Stimulated activated naive CD8-positive, alpha-beta T cell treated with anti-CD3 and anti-CD28 coated beads, Interleukin-15, Interleukin-2, amounts not matched to agents 100 ng/mL and 50 ng/mL, for 24 hours (primary cell): ENCODE measurements around the gene CUX1.

Source experiments
- H3K27ac Mint-ChIP-seq: one replicate; pipeline ENCODE4 v1.8.0; 2021; ENCODE audit warnings: mild to moderate bottlenecking, mixed read lengths
- H3K27me3 Mint-ChIP-seq: one replicate; pipeline ENCODE4 v1.8.0; 2021; ENCODE audit warnings: mixed read lengths
- H3K36me3 Mint-ChIP-seq: one replicate; pipeline ENCODE4 v1.8.0; 2021; ENCODE audit warnings: low read depth, mixed read lengths
- H3K4me1 Mint-ChIP-seq: one replicate; pipeline ENCODE4 v1.8.0; 2021; ENCODE audit warnings: low read depth, mixed read lengths
- H3K4me3 Mint-ChIP-seq: one replicate; pipeline ENCODE4 v1.8.0; 2021; ENCODE audit warnings: mild to moderate bottlenecking, mixed read lengths
- H3K9me3 Mint-ChIP-seq: one replicate; pipeline ENCODE4 v1.8.0; 2021; ENCODE audit warnings: mixed read lengths

CUX1 gene

DNA sequence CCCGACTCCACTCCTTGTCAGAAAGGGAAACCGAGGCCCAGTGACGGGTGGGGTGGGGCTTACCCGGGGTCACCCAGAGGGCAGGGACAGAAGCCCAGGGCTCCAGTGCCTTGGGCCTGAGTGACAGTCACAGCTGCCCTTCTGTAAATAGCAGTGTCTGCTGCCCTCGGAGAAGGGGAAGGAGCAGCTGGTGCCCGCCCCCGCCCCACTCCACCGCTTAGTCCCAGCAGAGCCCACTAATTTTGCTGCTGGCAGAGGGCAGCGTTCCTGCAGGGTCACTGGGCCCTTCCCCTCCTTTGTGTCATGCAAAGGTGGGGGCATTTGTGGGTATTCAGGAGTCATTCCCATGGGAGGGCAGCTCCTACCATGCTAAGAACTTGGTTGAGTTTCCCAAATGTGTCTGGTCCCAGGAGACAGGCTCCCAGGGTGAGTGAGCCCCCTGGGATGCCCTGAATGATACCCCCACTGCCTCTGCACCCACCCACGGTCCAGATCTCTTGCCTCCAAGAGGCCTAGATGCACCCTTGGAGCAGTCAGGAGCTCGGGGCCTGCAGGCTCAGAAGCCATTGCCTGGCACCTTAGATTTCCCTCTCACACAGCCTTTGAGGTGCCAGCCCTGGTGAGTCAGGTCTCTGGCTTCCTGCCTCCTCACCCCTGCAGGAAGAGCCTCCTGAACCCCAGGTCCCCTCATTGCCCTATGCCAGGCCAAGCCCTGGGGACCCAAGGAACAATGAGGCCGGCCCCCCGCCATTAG is 486.4 kb downstream of the CUX1 start:
- Mint-ChIP-seq H3K4me1 (peaks cover 16% of the 10 kb centered on the region), H3K27me3 (no peaks in the 10 kb centered on the region), H3K27ac (no peak overlapping the region), H3K36me3 (no peaks in the 10 kb centered on the region), H3K4me3 (no peak overlapping the region), H3K9me3 (no peaks in the 10 kb centered on the region)

DNA sequence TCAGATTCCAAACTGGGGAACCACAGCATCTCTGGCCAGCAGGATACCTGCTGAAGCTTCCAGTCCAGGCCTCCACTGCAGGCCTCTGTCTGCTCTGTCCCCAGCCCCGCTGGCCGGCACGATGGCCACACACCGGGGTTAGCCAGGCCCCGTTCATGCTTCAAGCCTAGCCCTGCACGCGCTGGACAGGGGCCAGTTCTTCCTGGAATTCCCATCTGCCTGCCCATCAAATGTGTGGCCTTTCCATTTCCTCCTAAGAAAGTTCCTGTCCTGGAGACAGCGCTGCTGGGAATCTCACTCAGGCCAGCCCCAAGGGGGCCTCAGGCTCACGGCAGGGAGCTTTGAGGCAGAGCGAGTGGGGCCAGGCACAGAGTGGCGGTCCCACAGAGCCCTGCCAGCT is 487.2 kb downstream of the CUX1 start:
- no peaks in the 10 kb centered on the region for H3K27me3 Mint-ChIP-seq
- peaks cover 16% of the 10 kb centered on the region for H3K4me1 Mint-ChIP-seq

DNA sequence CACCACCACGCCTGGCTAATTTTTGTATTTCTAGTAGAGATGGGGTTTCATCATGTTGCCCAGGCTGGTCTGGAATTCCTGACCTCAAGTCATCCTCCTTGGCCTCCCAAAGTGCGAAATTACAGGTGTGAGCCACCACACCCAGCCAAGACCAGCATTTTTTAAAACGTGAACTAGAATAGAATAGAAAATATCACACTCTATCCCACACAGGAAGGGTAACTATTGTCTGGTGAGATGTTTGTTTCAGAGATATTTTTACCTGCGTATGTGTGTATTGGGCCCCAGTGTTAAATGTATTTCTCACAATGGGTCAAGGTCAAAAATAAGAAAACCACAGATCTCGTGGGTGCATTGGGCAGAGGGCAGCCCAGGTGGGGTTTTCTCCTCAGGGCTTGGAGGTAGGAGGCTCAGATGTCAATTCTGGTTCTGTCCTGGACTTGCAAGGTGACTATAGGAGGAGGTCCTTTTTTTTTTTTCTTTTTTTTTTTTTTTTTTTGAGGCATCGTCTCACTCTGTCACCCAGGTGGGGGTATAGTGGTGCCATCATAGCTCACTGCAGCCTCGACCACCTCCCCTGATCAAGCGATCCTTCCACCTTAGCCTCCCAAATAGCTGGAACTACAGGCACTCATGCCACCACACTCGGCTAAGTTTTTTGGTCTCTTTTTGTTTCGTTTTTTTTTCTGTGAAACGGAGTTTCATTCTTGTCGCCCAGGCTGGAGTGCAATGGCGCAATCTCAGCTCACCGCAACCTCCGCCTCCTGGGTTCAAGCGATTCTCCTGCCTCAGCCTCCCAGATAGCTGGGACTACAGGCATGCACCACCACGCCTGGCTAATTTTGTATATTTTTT is 488.2 kb downstream of the CUX1 start:
- no peaks in the 10 kb centered on the region for H3K27me3 Mint-ChIP-seq

More for the DNA sequence above, 487.2 kb downstream of the CUX1 start:
- Mint-ChIP-seq H3K4me3 (no peak overlapping the region), H3K9me3 (no peaks in the 10 kb centered on the region), H3K27ac (no peak overlapping the region), H3K36me3 (no peaks in the 10 kb centered on the region)

DNA sequence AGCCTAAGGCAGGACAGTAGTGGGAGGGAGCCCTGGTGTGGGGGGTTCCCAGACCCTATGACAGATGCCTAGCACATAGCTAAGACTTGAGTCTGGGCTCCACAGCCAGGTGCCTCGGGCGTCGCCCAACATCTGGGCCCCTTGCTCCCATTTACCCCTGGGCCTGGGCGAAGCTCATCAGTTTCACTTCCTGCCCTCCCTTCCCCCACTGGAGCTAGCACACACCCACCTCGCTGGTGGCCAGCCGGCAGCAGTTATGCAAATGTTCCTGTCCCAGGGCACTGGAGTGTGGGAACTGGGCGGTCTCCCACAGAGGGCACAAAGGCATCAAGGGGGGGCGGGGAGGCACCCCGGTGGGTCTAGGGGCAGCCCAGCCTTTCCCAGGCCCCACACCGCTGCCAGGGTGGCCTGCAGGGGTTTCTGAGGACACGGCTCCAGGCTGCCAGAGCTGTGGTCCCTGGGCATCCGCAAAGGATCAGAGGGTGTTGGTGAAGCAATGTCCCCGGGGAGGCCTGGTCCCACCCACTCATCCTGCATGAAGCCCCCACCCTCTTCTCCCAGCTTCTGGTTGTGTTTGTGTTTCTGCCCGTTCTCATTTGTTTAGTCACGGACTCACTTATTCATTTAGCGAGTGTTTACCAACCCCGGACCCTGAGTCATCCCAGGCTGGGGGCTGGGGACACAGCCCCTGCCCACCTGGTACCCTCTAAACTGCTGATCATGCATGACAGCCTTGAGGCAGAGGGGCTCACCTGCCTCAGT is 489.7 kb downstream of the CUX1 start:
- Mint-ChIP-seq H3K27ac (no peak overlapping the region), H3K27me3 (no peaks in the 10 kb centered on the region), H3K4me1 (peaks cover 18% of the 10 kb centered on the region), H3K36me3 (no peaks in the 10 kb centered on the region), H3K4me3 (no peak overlapping the region), H3K9me3 (no peaks in the 10 kb centered on the region)

More for the DNA sequence above, 488.2 kb downstream of the CUX1 start:
- peak overlapping the region; percentile 67 for H3K27ac Mint-ChIP-seq
- H3K36me3 Mint-ChIP-seq, result no peaks in the 10 kb centered on the region
- no peak overlapping the region for H3K4me3 Mint-ChIP-seq
- peaks cover 16% of the 10 kb centered on the region for H3K4me1 Mint-ChIP-seq
- H3K9me3 Mint-ChIP-seq, result no peaks in the 10 kb centered on the region

DNA sequence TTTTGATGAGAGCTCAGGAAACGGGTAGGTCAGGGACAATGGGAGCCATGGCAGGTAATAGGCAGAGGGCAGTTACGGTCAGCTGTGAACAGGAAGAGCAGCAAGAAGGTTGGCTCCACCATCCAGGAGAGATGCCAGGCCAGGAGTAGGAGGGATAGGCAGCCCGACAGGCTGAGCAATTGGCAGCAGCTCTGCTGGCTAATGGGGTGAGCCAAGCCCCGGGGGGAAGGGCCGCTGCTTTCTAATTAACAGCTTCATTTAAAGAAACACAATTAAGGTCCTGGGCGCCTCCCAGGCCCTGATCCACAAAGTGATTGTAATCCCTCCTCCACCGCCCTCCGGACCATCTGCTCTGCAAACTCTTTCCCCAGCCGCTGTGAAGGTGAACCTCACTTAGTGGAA is 493.0 kb downstream of the CUX1 start:
- H3K4me1 Mint-ChIP-seq, result peaks cover 18% of the 10 kb centered on the region
- no peak overlapping the region for H3K27ac Mint-ChIP-seq
- no peak overlapping the region for H3K4me3 Mint-ChIP-seq
- H3K36me3 Mint-ChIP-seq, result no peaks in the 10 kb centered on the region
- H3K27me3 Mint-ChIP-seq, result no peaks in the 10 kb centered on the region
- H3K9me3 Mint-ChIP-seq, result no peaks in the 10 kb centered on the region

DNA sequence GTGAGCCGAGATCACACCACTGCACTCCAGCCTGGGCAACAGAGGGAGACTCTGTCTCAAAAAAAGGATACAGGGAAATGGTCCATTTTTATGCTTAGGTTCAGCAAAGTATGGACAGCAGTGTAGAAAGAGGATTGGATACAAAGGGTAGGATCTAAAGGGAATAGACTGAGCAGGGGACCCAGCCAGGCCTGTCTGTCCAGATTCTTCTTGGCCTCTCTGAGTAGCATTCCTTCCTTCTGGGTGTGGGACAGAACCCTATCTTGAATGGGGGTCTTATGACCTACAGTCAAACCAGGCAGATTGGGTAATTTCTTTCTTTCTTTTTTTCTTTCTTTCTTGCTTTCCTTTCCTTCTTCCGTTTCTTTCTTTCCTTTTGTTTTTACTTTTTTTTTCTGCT is 494.9 kb downstream of the CUX1 start:
- Mint-ChIP-seq H3K9me3 (no peaks in the 10 kb centered on the region), H3K36me3 (no peaks in the 10 kb centered on the region), H3K4me3 (no peak overlapping the region), H3K27ac (no peak overlapping the region), H3K27me3 (no peaks in the 10 kb centered on the region), H3K4me1 (peaks cover 5% of the 10 kb centered on the region)

DNA sequence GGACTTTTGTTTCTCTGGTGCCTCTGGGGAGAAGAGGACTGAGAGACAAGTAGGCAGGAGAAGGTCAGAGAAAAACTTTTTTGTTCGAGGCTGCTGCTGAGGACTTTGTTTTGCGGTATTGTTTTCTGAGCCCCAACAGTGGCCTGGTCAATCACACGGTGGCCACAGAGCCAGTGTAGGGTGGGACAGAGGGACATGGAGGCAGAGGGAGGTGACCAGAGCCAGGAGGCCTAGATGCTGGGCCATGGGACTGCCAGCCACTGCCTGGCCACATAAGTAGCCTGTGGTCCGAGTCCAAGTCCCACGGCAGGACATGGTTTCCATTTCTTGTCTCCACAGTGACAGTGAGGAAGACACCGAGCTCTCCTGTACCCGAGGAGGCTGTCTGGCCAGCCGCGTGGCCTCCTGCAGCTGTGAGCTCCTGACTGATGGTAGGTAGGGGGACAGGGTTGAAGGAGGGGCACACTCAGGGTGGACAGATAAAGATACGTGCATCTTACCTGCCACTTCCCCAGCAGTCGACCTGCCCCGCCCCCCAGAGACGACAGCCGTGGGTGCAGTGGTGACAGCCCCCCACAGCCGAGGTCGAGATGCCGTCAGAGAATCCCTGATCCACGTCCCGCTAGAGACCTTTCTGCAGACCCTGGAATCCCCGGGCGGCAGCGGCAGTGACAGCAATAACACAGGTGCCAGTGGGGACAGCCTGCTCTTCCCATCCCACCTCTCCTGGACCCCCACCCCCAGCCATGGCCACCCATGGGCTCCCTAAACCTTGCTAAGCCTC is 496.8 kb downstream of the CUX1 start:
- H3K4me3 Mint-ChIP-seq, result no peak overlapping the region
- H3K27ac Mint-ChIP-seq, result no peak overlapping the region
- H3K36me3 Mint-ChIP-seq, result no peaks in the 10 kb centered on the region
- no peaks in the 10 kb centered on the region for H3K9me3 Mint-ChIP-seq
- no peaks in the 10 kb centered on the region for H3K27me3 Mint-ChIP-seq
- H3K4me1 Mint-ChIP-seq, result peaks cover 2% of the 10 kb centered on the region

DNA sequence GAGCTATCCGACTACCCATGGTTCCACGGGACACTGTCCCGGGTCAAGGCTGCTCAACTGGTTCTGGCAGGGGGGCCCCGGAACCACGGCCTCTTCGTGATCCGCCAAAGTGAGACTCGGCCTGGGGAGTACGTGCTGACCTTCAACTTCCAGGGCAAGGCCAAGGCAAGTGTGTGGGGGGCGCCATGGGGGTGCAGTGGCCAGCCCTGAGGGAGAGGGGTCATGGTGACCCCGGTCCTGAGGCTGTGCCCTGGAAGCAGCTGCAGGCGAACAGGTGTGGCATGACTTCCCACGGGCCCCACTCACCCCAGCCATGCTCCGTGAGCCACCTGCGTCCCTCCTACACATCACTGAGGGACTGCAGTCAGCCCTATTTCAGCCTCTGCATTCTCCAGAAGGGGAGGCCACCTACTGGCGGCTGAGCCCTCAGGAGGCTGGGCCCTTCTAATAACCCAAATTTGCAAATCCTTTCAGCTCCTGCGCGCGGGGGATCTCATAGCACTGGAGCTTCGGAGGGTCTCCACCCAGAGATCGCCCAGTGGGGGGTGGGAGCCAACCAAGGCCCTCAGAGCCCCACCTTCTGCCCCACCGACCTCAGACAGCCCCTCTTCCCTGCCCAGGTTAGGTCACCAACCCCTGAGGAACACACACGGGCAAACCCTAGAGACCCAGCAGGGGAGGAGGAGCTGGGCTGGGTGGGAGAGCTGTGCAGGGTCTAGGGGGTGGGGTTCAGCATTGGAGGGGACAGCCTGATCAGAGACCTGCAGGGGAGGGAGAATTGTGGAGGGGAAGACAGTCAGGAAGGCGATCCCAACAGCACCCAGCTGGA is 500.0 kb downstream of the CUX1 start:
- no peaks in the 10 kb centered on the region for H3K4me1 Mint-ChIP-seq
- no peaks in the 10 kb centered on the region for H3K27me3 Mint-ChIP-seq
- H3K36me3 Mint-ChIP-seq, result no peaks in the 10 kb centered on the region
- H3K9me3 Mint-ChIP-seq, result no peaks in the 10 kb centered on the region
- H3K4me3 Mint-ChIP-seq, result no peak overlapping the region
- H3K27ac Mint-ChIP-seq, result no peak overlapping the region

DNA sequence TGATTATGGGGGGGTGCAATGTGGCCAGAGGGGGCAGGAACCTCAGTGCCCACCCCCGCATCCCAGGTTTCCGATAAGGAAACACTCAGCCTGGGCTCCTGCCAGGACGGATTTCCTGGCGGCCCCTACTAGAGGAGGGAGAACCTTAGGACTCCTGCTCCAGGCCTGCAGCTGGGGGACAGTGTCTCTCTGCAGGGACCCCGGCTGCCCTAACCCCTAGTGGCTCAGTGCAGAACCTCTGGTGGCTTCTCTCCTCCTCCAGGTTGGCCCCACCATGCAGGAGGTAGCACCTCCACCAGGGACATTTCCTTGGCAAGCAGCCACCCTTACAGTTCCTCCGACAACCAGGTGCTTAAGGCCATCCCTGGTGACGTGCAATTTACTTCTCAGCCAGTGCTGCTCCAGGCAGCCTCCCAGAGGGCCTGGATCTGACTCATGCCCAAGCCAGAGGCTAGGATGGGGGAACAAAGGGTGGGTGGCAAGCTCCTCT is 501.1 kb downstream of the CUX1 start:
- no peaks in the 10 kb centered on the region for H3K4me1 Mint-ChIP-seq
- no peaks in the 10 kb centered on the region for H3K9me3 Mint-ChIP-seq
- no peak overlapping the region for H3K27ac Mint-ChIP-seq
- no peaks in the 10 kb centered on the region for H3K36me3 Mint-ChIP-seq
- no peak overlapping the region for H3K4me3 Mint-ChIP-seq
- no peaks in the 10 kb centered on the region for H3K27me3 Mint-ChIP-seq

DNA sequence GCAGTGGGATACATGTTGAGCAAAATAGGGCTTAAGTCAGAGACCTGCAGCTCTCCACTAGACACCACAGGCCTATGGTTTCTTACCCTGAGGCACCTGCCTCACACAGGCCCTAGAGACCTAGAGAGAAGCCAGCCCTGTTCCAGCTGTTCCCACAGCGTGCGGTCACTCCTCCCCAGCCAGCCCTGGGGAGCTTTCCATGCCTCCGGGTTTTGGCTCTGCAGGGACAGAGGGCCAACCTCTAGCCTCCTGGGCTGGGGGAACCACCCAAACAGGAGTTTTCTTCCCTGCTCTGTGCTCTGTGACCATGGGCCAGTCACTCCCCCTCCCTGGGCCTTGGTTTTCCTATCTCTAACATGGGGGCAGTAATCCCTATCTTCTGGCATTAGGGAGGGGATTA is 502.2 kb downstream of the CUX1 start:
- Mint-ChIP-seq H3K4me1 (no peaks in the 10 kb centered on the region), H3K4me3 (no peak overlapping the region), H3K9me3 (no peaks in the 10 kb centered on the region), H3K27me3 (no peaks in the 10 kb centered on the region), H3K27ac (no peak overlapping the region), H3K36me3 (no peaks in the 10 kb centered on the region)

DNA sequence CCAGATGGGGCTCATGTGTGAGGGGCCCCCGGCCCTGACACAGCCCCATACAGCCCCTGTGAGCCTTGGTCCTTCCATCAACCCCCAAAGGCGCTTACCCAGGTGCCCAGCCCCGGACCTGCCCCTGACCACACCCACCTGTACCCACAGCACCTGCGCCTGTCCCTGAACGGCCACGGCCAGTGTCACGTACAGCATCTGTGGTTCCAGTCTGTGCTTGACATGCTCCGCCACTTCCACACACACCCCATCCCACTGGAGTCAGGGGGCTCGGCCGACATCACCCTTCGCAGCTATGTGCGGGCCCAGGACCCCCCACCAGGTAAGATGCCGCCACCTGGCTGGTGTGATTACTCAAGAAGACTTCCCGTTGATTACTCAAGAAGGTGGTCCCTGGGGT is 502.8 kb downstream of the CUX1 start:
- Mint-ChIP-seq H3K27ac (no peak overlapping the region), H3K36me3 (no peaks in the 10 kb centered on the region), H3K4me1 (no peaks in the 10 kb centered on the region), H3K27me3 (no peaks in the 10 kb centered on the region), H3K4me3 (no peak overlapping the region), H3K9me3 (no peaks in the 10 kb centered on the region)

DNA sequence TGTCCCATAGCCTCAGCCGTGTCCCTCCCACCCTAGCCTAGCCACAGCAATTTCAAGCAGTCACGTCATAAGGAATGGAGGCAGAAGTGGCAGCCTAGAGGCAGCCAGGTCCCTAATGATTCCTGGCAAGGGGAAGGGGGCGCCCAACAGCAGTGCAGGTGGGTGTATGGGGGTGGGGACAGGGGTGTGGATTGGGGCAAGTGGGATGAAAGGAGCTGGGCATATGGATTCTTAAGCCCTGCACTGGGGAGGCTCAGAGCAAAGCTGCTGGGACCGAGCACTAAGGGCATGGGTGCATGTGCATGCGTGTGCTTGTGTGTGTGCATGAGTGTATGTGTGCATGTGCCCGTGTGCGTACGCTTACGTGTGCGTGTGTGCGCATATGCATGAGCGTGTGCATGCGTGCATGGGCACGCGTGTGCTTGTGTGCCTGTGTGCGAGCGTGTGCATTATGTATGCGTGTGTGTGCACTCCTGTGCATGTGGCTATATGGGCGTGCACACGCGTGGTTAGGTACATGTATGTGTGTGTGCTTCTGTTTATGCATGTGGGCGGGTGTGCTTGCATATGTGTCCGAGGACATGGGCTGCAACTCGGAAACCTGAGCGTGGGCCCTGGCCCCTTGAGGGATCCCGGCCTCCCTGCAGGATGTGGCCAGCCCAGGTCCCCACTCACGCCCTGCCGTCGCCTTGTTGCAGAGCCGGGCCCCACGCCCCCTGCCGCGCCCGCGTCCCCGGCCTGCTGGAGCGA is 503.4 kb downstream of the CUX1 start:
- H3K27ac Mint-ChIP-seq, result no peak overlapping the region
- no peaks in the 10 kb centered on the region for H3K4me1 Mint-ChIP-seq
- H3K27me3 Mint-ChIP-seq, result no peaks in the 10 kb centered on the region
- H3K36me3 Mint-ChIP-seq, result no peaks in the 10 kb centered on the region
- H3K4me3 Mint-ChIP-seq, result no peak overlapping the region
- H3K9me3 Mint-ChIP-seq, result no peaks in the 10 kb centered on the region
